DOHH2 (cell line): Measurements from ENCODE around the gene MAP7D1.

Source experiments
- H3F3A ChIP-seq: fragments of 200-600 bp; sonication (generic), shearing (Covaris generic); 2 replicates; pipeline ENCODE4 v1.6.0; 2016; ENCODE audit warnings: antibody characterized with exemption, mild to moderate bottlenecking; ENCODE audit not compliant: control insufficient read depth, insufficient read depth
- H3K27ac ChIP-seq: fragments of 200-600 bp; sonication (generic); 2 replicates; pipeline ENCODE4 v1.5.1; 2014; ENCODE audit warnings: low read depth, mild to moderate bottlenecking, low read length, moderate library complexity
- H3K27me3 ChIP-seq: fragments of 200-600 bp; sonication (generic); 2 replicates; pipeline ENCODE4 v1.6.1; 2014; ENCODE audit warnings: mild to moderate bottlenecking, low read length, mixed read lengths; ENCODE audit not compliant: control insufficient read depth
- H3K36me3 ChIP-seq: fragments of 200-600 bp; sonication (generic); 2 replicates; pipeline ENCODE4 v1.6.1; 2014; ENCODE audit warnings: mild to moderate bottlenecking, low read length, moderate library complexity, mixed read lengths; ENCODE audit not compliant: control insufficient read depth
- H3K4me1 ChIP-seq: fragments of 200-600 bp; sonication (generic); 2 replicates; pipeline ENCODE4 v1.6.1; 2014; ENCODE audit warnings: mild to moderate bottlenecking, low read length, mixed read lengths; ENCODE audit not compliant: control insufficient read depth
- H3K4me2 ChIP-seq: fragments of 200-600 bp; sonication (generic); 2 replicates; pipeline ENCODE4 v1.6.0; 2014; ENCODE audit warnings: mild to moderate bottlenecking, low read length, moderate library complexity
- H3K4me3 ChIP-seq: fragments of 200-600 bp; sonication (generic); 2 replicates; pipeline ENCODE4 v1.5.1; 2014; ENCODE audit warnings: mild to moderate bottlenecking, low read length, mixed read lengths
- H3K79me2 ChIP-seq: fragments of 200-600 bp; sonication (generic); 2 replicates; pipeline ENCODE4 v1.6.1; 2014; ENCODE audit warnings: mild to moderate bottlenecking, low read length, mixed read lengths; ENCODE audit not compliant: control insufficient read depth
- H3K9me2 ChIP-seq: fragments of 200-600 bp; sonication (generic); replicated peaks from 2 replicates; pipeline ENCODE4 v1.6.1; 2014; ENCODE audit warnings: mild to moderate bottlenecking, low read length, mixed read lengths; ENCODE audit not compliant: control insufficient read depth
- H3K9me3 ChIP-seq: fragments of 200-600 bp; sonication (generic); 2 replicates; pipeline ENCODE4 v1.6.1; 2014; ENCODE audit warnings: antibody characterized with exemption, low read length, mixed read lengths; ENCODE audit not compliant: control insufficient read depth, insufficient read depth
- H4K20me1 ChIP-seq: fragments of 200-600 bp; sonication (generic); 2 replicates; pipeline ENCODE4 v1.6.0; 2014; ENCODE audit warnings: low read depth, mild to moderate bottlenecking, antibody characterized with exemption, low read length, moderate library complexity; ENCODE audit not compliant: control insufficient read depth, insufficient read depth
- CTCF ChIP-seq: fragments of 200-600 bp; sonication (generic); IDR thresholded peaks from one replicate; pipeline ENCODE4 v1.5.1; 2014; ENCODE audit warnings: antibody characterized with exemption, mild to moderate bottlenecking, low read depth, low read length; ENCODE audit not compliant: poor library complexity, severe bottlenecking
- EZH2phosphoT487 ChIP-seq: fragments of 200-600 bp; sonication (generic); IDR thresholded peaks from 2 replicates; pipeline ENCODE4 v1.6.1; 2017; ENCODE audit warnings: borderline replicate concordance, mild to moderate bottlenecking, antibody characterized with exemption, low read length, moderate library complexity, mixed read lengths

The MAP7D1 gene

GRCh38 chr1:36144413-36144812, 11.5 kb upstream of the MAP7D1 start:
- H4K20me1 ChIP-seq: no peaks in the 10 kb centered on the region
- no peak overlapping the region for H3K4me3 ChIP-seq
- no peak for TF ChIP-seq CTCF
- TF ChIP-seq EZH2phosphoT487: no peak
- no peak overlapping the region for H3K4me2 ChIP-seq
- peaks cover 76% of the 10 kb centered on the region for H3K79me2 ChIP-seq
- H3K4me1 ChIP-seq: peaks cover 12% of the 10 kb centered on the region
- H3K9me2 ChIP-seq: no peaks in the 10 kb centered on the region
- peaks cover 30% of the 10 kb centered on the region for H3K36me3 ChIP-seq
- no peak overlapping the region for H3K27ac ChIP-seq
- H3K27me3 ChIP-seq: no peaks in the 10 kb centered on the region
- H3F3A ChIP-seq: no peaks in the 10 kb centered on the region
- no peaks in the 10 kb centered on the region for H3K9me3 ChIP-seq

GRCh38 chr1:36148821-36149236, 7.1 kb upstream of the MAP7D1 start:
- Histone ChIP-seq H3K27ac (peak overlapping the region; percentile 17; the same call in 1 of the 2 replicates), H3F3A (peaks cover 7% of the 10 kb centered on the region), H3K27me3 (no peaks in the 10 kb centered on the region), H3K79me2 (peaks cover 42% of the 10 kb centered on the region), H3K9me3 (no peaks in the 10 kb centered on the region), H4K20me1 (no peaks in the 10 kb centered on the region), H3K9me2 (no peaks in the 10 kb centered on the region), H3K4me1 (peaks cover 50% of the 10 kb centered on the region), H3K4me2 (peak overlapping the region; percentile 98), H3K36me3 (peaks cover 14% of the 10 kb centered on the region), H3K4me3 (peak overlapping the region; percentile 93)
- TF ChIP-seq CTCF: no peak
- no peak for TF ChIP-seq EZH2phosphoT487

GRCh38 chr1:36149237-36149972, 6.6 kb upstream of the MAP7D1 start, which contains the start of gene TRAPPC3:
TRAPPC3 (minus strand) TSS chr1:36149486; CDS start chr1:36149378, 108 bp downstream.
- H4K20me1 ChIP-seq: no peaks in the 10 kb centered on the region
- no peaks in the 10 kb centered on the region for H3K27me3 ChIP-seq
- TF ChIP-seq CTCF (peak; percentile 95), EZH2phosphoT487 (no peak)
- H3K9me2 ChIP-seq: no peaks in the 10 kb centered on the region
- H3K9me3 ChIP-seq: no peaks in the 10 kb centered on the region
- peaks cover 38% of the 10 kb centered on the region for H3K79me2 ChIP-seq
- peaks cover 13% of the 10 kb centered on the region for H3K36me3 ChIP-seq
- H3K27ac ChIP-seq: peak within 1 kb of the TSS; percentile 69
- peak within 1 kb of the TSS; percentile 93 for H3K4me3 ChIP-seq
- peaks cover 7% of the 10 kb centered on the region for H3F3A ChIP-seq
- peak within 1 kb of the TSS; percentile 98 for H3K4me2 ChIP-seq
- H3K4me1 ChIP-seq: peaks cover 52% of the 10 kb centered on the region
